GM12878 (cell line): ENCODE results near the gene NAXE. TPM values are rescaled to one million over a fixed set of nuclear protein-coding genes. Genes with fewer than 3 reads are reported as not detected.

ENCODE experiments used
- BHLHE40 ChIP-seq, 2 experiments: fragments of 450-650 bp in 1 of 2; IDR thresholded peaks; 2 replicates each; pipeline ENCODE4 v1.6.1; 2011 to 2017; ENCODE audit warnings: low read depth in 2 of 2, borderline replicate concordance in 1 of 2, improper control_type of control experiment in 1 of 2, low read length in 1 of 2, mild to moderate bottlenecking in 1 of 2
- BMI1 ChIP-seq: fragments of 450-650 bp; IDR thresholded peaks from 2 replicates; pipeline ENCODE4 v1.6.1; 2016; ENCODE audit warnings: mild to moderate bottlenecking, moderate library complexity, borderline replicate concordance
- CBFB ChIP-seq: IDR thresholded peaks from 2 replicates; pipeline ENCODE4 v1.6.1; 2016; ENCODE audit warnings: antibody characterized with exemption, low read depth
- CHD2 ChIP-seq: IDR thresholded peaks from 2 replicates; pipeline ENCODE4 v1.6.1; 2011; ENCODE audit warnings: low read depth, low read length, improper control_type of control experiment, borderline replicate concordance
- CTCF ChIP-seq, 3 experiments: IDR thresholded peaks in 2 of 3; conservative IDR thresholded peaks in 1 of 3; 2 replicates each; pipeline ENCODE4 v1.5.1; 2011; ENCODE audit warnings: low read depth in 3 of 3, low read length in 3 of 3, mild to moderate bottlenecking in 3 of 3, control low read depth in 2 of 3, moderate library complexity in 2 of 3, inconsistent platforms in 1 of 3, mixed read lengths in 1 of 3; ENCODE audit not compliant: control insufficient read depth in 2 of 3, insufficient read depth in 1 of 3; ENCODE audit errors: extremely low read depth in 1 of 3
- DPF2 ChIP-seq: fragments of 450-650 bp; IDR thresholded peaks from 2 replicates; pipeline ENCODE4 v1.6.1; 2017; ENCODE audit warnings: mild to moderate bottlenecking
- EGR1 ChIP-seq, 2 experiments: IDR thresholded peaks; 1 replicate in 1 of 2; 2 replicates in 1 of 2; pipeline ENCODE4 v1.6.1; 2011 to 2012; ENCODE audit warnings: low read depth in 2 of 2, low read length in 2 of 2, borderline replicate concordance in 1 of 2, mild to moderate bottlenecking in 1 of 2, moderate library complexity in 1 of 2
- FOS ChIP-seq: IDR thresholded peaks from 3 replicates; pipeline ENCODE4 v1.6.1; 2011; ENCODE audit warnings: borderline replicate concordance; ENCODE audit not compliant: insufficient read length; ENCODE audit errors: extremely low read depth
- MAX ChIP-seq: IDR thresholded peaks from 2 replicates; pipeline ENCODE4 v1.6.1; 2012; ENCODE audit warnings: low read depth, low read length, improper control_type of control experiment
- MYB ChIP-seq: fragments of 150-350 bp; IDR thresholded peaks from 2 replicates; pipeline ENCODE4 v1.6.1; 2014; ENCODE audit warnings: mild to moderate bottlenecking, low read depth, low read length, borderline replicate concordance
- NFIC ChIP-seq: IDR thresholded peaks from 2 replicates; pipeline ENCODE4 v1.6.1; 2012; ENCODE audit warnings: low read depth, mild to moderate bottlenecking, inconsistent platforms, low read length, moderate library complexity
- PKNOX1 ChIP-seq: fragments of 450-650 bp; IDR thresholded peaks from 2 replicates; pipeline ENCODE4 v1.6.1; 2016; ENCODE audit warnings: mild to moderate bottlenecking
- POLR2AphosphoS2 ChIP-seq: IDR thresholded peaks from 2 replicates; pipeline ENCODE4 v1.6.1; 2011; ENCODE audit warnings: low read depth, mild to moderate bottlenecking, low read length, improper control_type of control experiment, moderate library complexity
- RAD21 ChIP-seq: IDR thresholded peaks from 2 replicates; pipeline ENCODE4 v1.6.1; 2011; ENCODE audit warnings: mild to moderate bottlenecking, low read depth, low read length, moderate library complexity; ENCODE audit not compliant: insufficient read depth
- SIX5 ChIP-seq: IDR thresholded peaks from 2 replicates; pipeline ENCODE4 v1.6.1; 2011; ENCODE audit warnings: mild to moderate bottlenecking, low read depth, low read length, moderate library complexity; ENCODE audit not compliant: severe bottlenecking
- SMC3 ChIP-seq: IDR thresholded peaks from 2 replicates; pipeline ENCODE4 v1.6.1; 2011; ENCODE audit warnings: low read length, improper control_type of control experiment, borderline replicate concordance
- SREBF1 ChIP-seq: IDR thresholded peaks from 2 replicates; pipeline ENCODE4 v1.6.1; 2012; ENCODE audit warnings: mild to moderate bottlenecking, low read length
- SREBF2 ChIP-seq: IDR thresholded peaks from 2 replicates; pipeline ENCODE4 v1.6.1; 2012; ENCODE audit warnings: mild to moderate bottlenecking, low read length
- TARDBP ChIP-seq: IDR thresholded peaks from 2 replicates; pipeline ENCODE4 v1.6.1; 2016; ENCODE audit warnings: borderline replicate concordance
- TCF3 ChIP-seq: IDR thresholded peaks from 2 replicates; pipeline ENCODE4 v1.6.1; 2012; ENCODE audit warnings: low read depth, mild to moderate bottlenecking, low read length, borderline replicate concordance; ENCODE audit not compliant: insufficient read depth
- WRNIP1 ChIP-seq: IDR thresholded peaks from 2 replicates; pipeline ENCODE4 v1.6.1; 2011; ENCODE audit warnings: low read depth, low read length, improper control_type of control experiment, borderline replicate concordance
- ZNF217 ChIP-seq: fragments of 450-650 bp; IDR thresholded peaks from 2 replicates; pipeline ENCODE4 v1.6.1; 2017; ENCODE audit warnings: antibody characterized with exemption, mild to moderate bottlenecking
- ZNF384 ChIP-seq: IDR thresholded peaks from 2 replicates; pipeline ENCODE4 v1.6.1; 2012; ENCODE audit warnings: low read depth, mild to moderate bottlenecking, low read length, improper control_type of control experiment, borderline replicate concordance
- ZNF622 ChIP-seq: fragments of 450-650 bp; IDR thresholded peaks from 2 replicates; pipeline ENCODE4 v1.6.1; 2017; ENCODE audit warnings: mild to moderate bottlenecking, inconsistent platforms
- polyA plus RNA-seq, 11 experiments: library from polyadenylated mRNA; depleted of rRNA in 4 of 11; unstranded in 6 of 11; stranded (reverse) in 5 of 11; fragments of >200 nt; fragmentation: Nextera tagmentation in 4 of 11; fragmentation: Illumina TruSeq in 1 of 11; extraction: Ambion mirVana in 4 of 11; extraction: Trizol in 1 of 11; gene quantifications; 1 replicate in 1 of 11; 2 replicates in 10 of 11; pipeline versions ENCODE4 v1.2.1 to v1.2.3, GENCODE V29; 2011 to 2016; ENCODE audit warnings: inconsistent platforms in 2 of 11, missing spikeins in 2 of 11, low read depth in 1 of 11
- total RNA-seq, 4 experiments: library from RNA; depleted of rRNA in 3 of 4; stranded (reverse); fragments of >200 nt in 3 of 4; fragmentation: Illumina TruSeq in 1 of 4; extraction: Trizol in 1 of 4; gene quantifications; 2 replicates each; pipeline versions ENCODE4 v1.2.1 to v1.2.3, GENCODE V29; 2013 to 2021
- TF ChIP-seq, protein P1 (sequence below): fragments of 450-650 bp; IDR thresholded peaks from 2 replicates; pipeline ENCODE4 v1.6.1; 2018; ENCODE audit warnings: mild to moderate bottlenecking, low read depth, moderate library complexity; ENCODE audit not compliant: partially characterized antibody

NAXE gene
- total and polyA plus RNA-seq, 10 of the 15 experiments (the other 5 are each of a cell fraction or from before 2014, with no cell fraction given), result 17.8 to 93.3 (median 68.8) TPM

DNA sequence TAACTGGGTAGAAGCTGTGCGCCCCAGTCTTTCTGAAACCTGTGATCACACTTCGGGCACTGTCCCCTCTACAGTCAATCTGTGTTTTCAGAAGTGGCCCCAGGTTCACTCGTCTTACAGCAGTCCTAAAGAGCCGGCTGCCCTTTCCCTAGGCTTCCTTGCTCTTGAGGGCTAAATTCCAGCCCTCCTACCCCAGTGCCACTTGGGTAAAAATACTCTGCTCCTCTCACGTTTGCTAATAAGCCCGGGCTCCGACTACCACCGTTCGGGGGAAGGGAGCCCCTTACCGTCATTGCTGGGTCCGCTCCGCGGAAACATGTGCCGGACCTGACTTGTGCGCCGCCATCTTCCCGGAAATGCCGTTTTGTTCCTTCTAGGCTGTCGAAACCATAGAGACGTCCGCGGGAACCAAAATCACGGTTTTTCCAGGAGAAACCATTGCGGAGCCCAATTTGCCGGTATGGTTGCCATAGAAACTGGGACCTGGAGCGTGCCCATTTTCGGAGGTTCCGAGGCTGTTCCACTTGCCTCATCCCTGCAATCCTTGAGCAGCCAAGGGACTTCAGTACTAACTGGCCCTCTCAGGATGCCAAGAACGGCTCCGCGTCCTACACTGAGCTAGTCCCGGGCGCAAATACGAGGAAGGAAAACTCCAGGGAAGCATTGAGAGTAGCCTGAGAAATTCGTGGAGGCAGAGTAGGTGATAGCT is 9.7 kb downstream of the NAXE start, which contains the start of gene GPATCH4 (continued):
- no peak for TF ChIP-seq CTCF (IDR thresholded peaks at IDR 0.05 in 2 of 3, conservative IDR thresholded peaks at IDR 0.05 in 1 of 3; ENCODE audit: control insufficient read depth in 2 of 3, extremely low read depth in 1 of 3, insufficient read depth in 1 of 3, low read depth in 3 of 3, low read length in 3 of 3)
- 0 out of 2 replicates have a peak, but pooled peaks have one; percentile 27 for TF ChIP-seq CHD2
- no peak for TF ChIP-seq SREBF2
- no peak for TF ChIP-seq ZNF622
- peak; percentile 46; the same call in 1 of the 2 replicates for TF ChIP-seq POLR2AphosphoS2
- TF ChIP-seq WRNIP1, result no peak
- TF ChIP-seq TCF3, result no peak
- TF ChIP-seq SMC3, result no peak
- no peak for TF ChIP-seq MYB
- TF ChIP-seq ZNF384, result no peak
- no peak for TF ChIP-seq FOS
- TF ChIP-seq NFIC, result peak; percentile 22; the same call in 1 of the 2 replicates
- peak; percentile 82 for TF ChIP-seq BMI1
- no peak for TF ChIP-seq SREBF1
- TF ChIP-seq EGR1 (IDR thresholded peaks at IDR 0.05; ENCODE audit: borderline replicate concordance in 1 of 2, low read depth in 2 of 2, low read length in 2 of 2), result peak in 1 of 2 experiments; percentile 63; a peak in 2 of 3 replicates
- TF ChIP-seq DPF2, result no peak
- peak; percentile 43; the same call in 1 of the 2 replicates for TF ChIP-seq CBFB
- no peak for TF ChIP-seq PKNOX1
- TF ChIP-seq, protein P1, sequence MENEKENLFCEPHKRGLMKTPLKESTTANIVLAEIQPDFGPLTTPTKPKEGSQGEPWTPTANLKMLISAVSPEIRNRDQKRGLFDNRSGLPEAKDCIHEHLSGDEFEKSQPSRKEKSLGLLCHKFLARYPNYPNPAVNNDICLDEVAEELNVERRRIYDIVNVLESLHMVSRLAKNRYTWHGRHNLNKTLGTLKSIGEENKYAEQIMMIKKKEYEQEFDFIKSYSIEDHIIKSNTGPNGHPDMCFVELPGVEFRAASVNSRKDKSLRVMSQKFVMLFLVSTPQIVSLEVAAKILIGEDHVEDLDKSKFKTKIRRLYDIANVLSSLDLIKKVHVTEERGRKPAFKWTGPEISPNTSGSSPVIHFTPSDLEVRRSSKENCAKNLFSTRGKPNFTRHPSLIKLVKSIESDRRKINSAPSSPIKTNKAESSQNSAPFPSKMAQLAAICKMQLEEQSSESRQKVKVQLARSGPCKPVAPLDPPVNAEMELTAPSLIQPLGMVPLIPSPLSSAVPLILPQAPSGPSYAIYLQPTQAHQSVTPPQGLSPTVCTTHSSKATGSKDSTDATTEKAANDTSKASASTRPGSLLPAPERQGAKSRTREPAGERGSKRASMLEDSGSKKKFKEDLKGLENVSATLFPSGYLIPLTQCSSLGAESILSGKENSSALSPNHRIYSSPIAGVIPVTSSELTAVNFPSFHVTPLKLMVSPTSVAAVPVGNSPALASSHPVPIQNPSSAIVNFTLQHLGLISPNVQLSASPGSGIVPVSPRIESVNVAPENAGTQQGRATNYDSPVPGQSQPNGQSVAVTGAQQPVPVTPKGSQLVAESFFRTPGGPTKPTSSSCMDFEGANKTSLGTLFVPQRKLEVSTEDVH, result peak; percentile 72
- no peak for TF ChIP-seq TARDBP
- no peak for TF ChIP-seq RAD21
- peak; percentile 20 to 73; a peak in 2 of 4 replicates for TF ChIP-seq BHLHE40 (IDR thresholded peaks at IDR 0.05; ENCODE audit: borderline replicate concordance in 1 of 2, low read depth in 2 of 2, low read length in 1 of 2)
- TF ChIP-seq ZNF217, result no peak
- TF ChIP-seq MAX, result peak; percentile 99
- TF ChIP-seq SIX5, result no peak
